ENCODE results near the gene OR4D11. TPM values are rescaled to one million over a fixed set of nuclear protein-coding genes. Genes with fewer than 3 reads are reported as not detected.
"Not testable (repeated sequence)": the region's sequence is repeated elsewhere in the genome, so short reads cannot be mapped to it uniquely, and the experiment has no call there.

Gene OR4D11
- total RNA-seq, 1 donor: not detected

GRCh38 chr11:59501931-59502330 lies 1.4 kb upstream of the OR4D11 start:
- Histone ChIP-seq H3K27ac (ENCODE audit: low read depth, low read length) (no peak overlapping the region), H2AFZ (ENCODE audit: low read length) (no peak overlapping the region), H3K4me3 (ENCODE audit: insufficient read depth, low read length) (no peak overlapping the region), H4K20me1 (ENCODE audit: insufficient read depth, low read length) (no peaks in the 10 kb centered on the region), H3K9me3 (ENCODE audit: low read depth, low read length) (no peaks in the 10 kb centered on the region), H3K79me2 (ENCODE audit: insufficient read depth, low read length) (no peaks in the 10 kb centered on the region), H3K4me2 (ENCODE audit: insufficient read depth, low read length) (no peak overlapping the region), H3K4me1 (ENCODE audit: insufficient read depth, low read length) (no peaks in the 10 kb centered on the region), H3K27me3 (ENCODE audit: insufficient read depth, low read length) (no peaks in the 10 kb centered on the region), H3K36me3 (ENCODE audit: insufficient read depth, low read length) (no peaks in the 10 kb centered on the region)
- DNase-seq (ENCODE audit: insufficient read length, low spot score, missing footprints): no peak
- no peak for TF ChIP-seq CTCF (IDR thresholded peaks at IDR 0.05; ENCODE audit: extremely low read depth, low read depth, low read length)

- H3K9me3 ChIP-seq (ENCODE audit: low read depth, low read length): no peaks in the 10 kb centered on the region
- H4K20me1 ChIP-seq (ENCODE audit: insufficient read depth, low read length): no peaks in the 10 kb centered on the region
- DNase-seq (ENCODE audit: insufficient read length, low spot score, missing footprints): no peak
- no peak within 1 kb of the TSS for H2AFZ ChIP-seq (ENCODE audit: low read length)
- H3K4me1 ChIP-seq (ENCODE audit: insufficient read depth, low read length): no peaks in the 10 kb centered on the region
- no peaks in the 10 kb centered on the region for H3K36me3 ChIP-seq (ENCODE audit: insufficient read depth, low read length)
- no peak within 1 kb of the TSS for H3K4me2 ChIP-seq (ENCODE audit: insufficient read depth, low read length)
- no peaks in the 10 kb centered on the region for H3K27me3 ChIP-seq (ENCODE audit: insufficient read depth, low read length)
- no peak for TF ChIP-seq CTCF (IDR thresholded peaks at IDR 0.05; ENCODE audit: extremely low read depth, low read depth, low read length)
- H3K27ac ChIP-seq (ENCODE audit: low read depth, low read length): no peak within 1 kb of the TSS
- no peaks in the 10 kb centered on the region for H3K79me2 ChIP-seq (ENCODE audit: insufficient read depth, low read length)
- H3K4me3 ChIP-seq (ENCODE audit: insufficient read depth, low read length): no peak within 1 kb of the TSS
These were observed 7.7 kb downstream of the OR4D11 start, which contains the start of gene OR4D9 for GRCh38 chr11:59510941-59511589. OR4D9 (plus strand) TSS chr11:59511539; CDS start chr11:59514913, 3,374 bp downstream.

GRCh38 chr11:59511675-59512074 lies 8.3 kb downstream of the OR4D11 start:
- Histone ChIP-seq H3K9me3 (ENCODE audit: low read depth, low read length) (no peaks in the 10 kb centered on the region), H2AFZ (ENCODE audit: low read length) (no peak overlapping the region), H3K4me3 (ENCODE audit: insufficient read depth, low read length) (no peak overlapping the region), H3K27ac (ENCODE audit: low read depth, low read length) (no peak overlapping the region), H3K27me3 (ENCODE audit: insufficient read depth, low read length) (no peaks in the 10 kb centered on the region), H4K20me1 (ENCODE audit: insufficient read depth, low read length) (no peaks in the 10 kb centered on the region), H3K4me1 (ENCODE audit: insufficient read depth, low read length) (no peaks in the 10 kb centered on the region), H3K36me3 (ENCODE audit: insufficient read depth, low read length) (no peaks in the 10 kb centered on the region), H3K79me2 (ENCODE audit: insufficient read depth, low read length) (no peaks in the 10 kb centered on the region), H3K4me2 (ENCODE audit: insufficient read depth, low read length) (no peak overlapping the region)
- no peak for DNase-seq (ENCODE audit: insufficient read length, low spot score, missing footprints)
- no peak for TF ChIP-seq CTCF (IDR thresholded peaks at IDR 0.05; ENCODE audit: extremely low read depth, low read depth, low read length)

- not testable (repeated sequence) for H4K20me1 ChIP-seq (ENCODE audit: insufficient read depth, low read length); H3K79me2 ChIP-seq (ENCODE audit: insufficient read depth, low read length); H3K36me3 ChIP-seq (ENCODE audit: insufficient read depth, low read length); H3K4me3 ChIP-seq (ENCODE audit: insufficient read depth, low read length); H3K4me1 ChIP-seq (ENCODE audit: insufficient read depth, low read length); H2AFZ ChIP-seq (ENCODE audit: low read length); H3K9me3 ChIP-seq (ENCODE audit: low read depth, low read length); H3K4me2 ChIP-seq (ENCODE audit: insufficient read depth, low read length); DNase-seq (ENCODE audit: insufficient read length, low spot score, missing footprints); H3K27me3 ChIP-seq (ENCODE audit: insufficient read depth, low read length); H3K27ac ChIP-seq (ENCODE audit: low read depth, low read length)
These were observed 16.8 kb downstream of the OR4D11 start for GRCh38 chr11:59520139-59520538.
